KMS-11 (cell line): Measurements from ENCODE around the gene CISD1.
"Not testable (repeated sequence)": the region's sequence is repeated elsewhere in the genome, so short reads cannot be mapped to it uniquely, and the experiment has no call there.

Experiments
- H2AFZ ChIP-seq: fragments of 200-600 bp; sonication (generic); 2 replicates; pipeline ENCODE4 v1.6.1; 2016; ENCODE audit warnings: antibody characterized with exemption, mixed run types, low read depth
- H3K27ac ChIP-seq: fragments of 200-600 bp; sonication (generic); 2 replicates; pipeline ENCODE4 v1.6.1; 2016; ENCODE audit warnings: mild to moderate bottlenecking, mixed run types
- H3K27me3 ChIP-seq: fragments of 200-600 bp; sonication (generic); 2 replicates; pipeline ENCODE4 v1.6.1; 2017; ENCODE audit warnings: mild to moderate bottlenecking, low read depth, mixed run types, moderate library complexity; ENCODE audit not compliant: insufficient read depth
- H3K36me3 ChIP-seq: fragments of 200-600 bp; sonication (generic); 2 replicates; pipeline ENCODE4 v1.6.1; 2017; ENCODE audit warnings: mild to moderate bottlenecking, mixed run types; ENCODE audit not compliant: insufficient read depth
- H3K4me1 ChIP-seq: fragments of 200-600 bp; sonication (generic); 2 replicates; pipeline ENCODE4 v1.6.1; 2016; ENCODE audit warnings: mild to moderate bottlenecking, low read depth, mixed run types; ENCODE audit not compliant: poor library complexity, severe bottlenecking
- H3K4me2 ChIP-seq: fragments of 200-600 bp; sonication (generic); 2 replicates; pipeline ENCODE4 v1.7.0; 2016; ENCODE audit warnings: mild to moderate bottlenecking, mixed run types
- H3K4me3 ChIP-seq: fragments of 200-600 bp; sonication (generic); IDR thresholded peaks from 2 replicates; pipeline ENCODE4 v1.6.1; 2017; ENCODE audit warnings: low read depth, low read length, mixed read lengths; ENCODE audit not compliant: insufficient read depth
- H3K79me2 ChIP-seq: fragments of 200-600 bp; sonication (generic); 2 replicates; pipeline ENCODE4 v1.6.1; 2016; ENCODE audit warnings: low read depth, mixed run types; ENCODE audit not compliant: insufficient read depth
- H3K9ac ChIP-seq: fragments of 200-600 bp; sonication (generic); 2 replicates; pipeline ENCODE4 v1.6.1; 2016; ENCODE audit warnings: mild to moderate bottlenecking, mixed run types
- H4K20me1 ChIP-seq: fragments of 200-600 bp; sonication (generic); 2 replicates; pipeline ENCODE4 v1.6.1; 2016; ENCODE audit warnings: mild to moderate bottlenecking, mixed run types; ENCODE audit not compliant: insufficient read depth
- TF ChIP-seq, protein P1 (sequence below): fragments of 200-600 bp; sonication (generic); conservative IDR thresholded peaks from 2 replicates; pipeline ENCODE4 v1.6.1; 2017; ENCODE audit warnings: low read depth, mild to moderate bottlenecking, antibody characterized with exemption, low read length, moderate library complexity, mixed read lengths

CISD1 gene

DNA sequence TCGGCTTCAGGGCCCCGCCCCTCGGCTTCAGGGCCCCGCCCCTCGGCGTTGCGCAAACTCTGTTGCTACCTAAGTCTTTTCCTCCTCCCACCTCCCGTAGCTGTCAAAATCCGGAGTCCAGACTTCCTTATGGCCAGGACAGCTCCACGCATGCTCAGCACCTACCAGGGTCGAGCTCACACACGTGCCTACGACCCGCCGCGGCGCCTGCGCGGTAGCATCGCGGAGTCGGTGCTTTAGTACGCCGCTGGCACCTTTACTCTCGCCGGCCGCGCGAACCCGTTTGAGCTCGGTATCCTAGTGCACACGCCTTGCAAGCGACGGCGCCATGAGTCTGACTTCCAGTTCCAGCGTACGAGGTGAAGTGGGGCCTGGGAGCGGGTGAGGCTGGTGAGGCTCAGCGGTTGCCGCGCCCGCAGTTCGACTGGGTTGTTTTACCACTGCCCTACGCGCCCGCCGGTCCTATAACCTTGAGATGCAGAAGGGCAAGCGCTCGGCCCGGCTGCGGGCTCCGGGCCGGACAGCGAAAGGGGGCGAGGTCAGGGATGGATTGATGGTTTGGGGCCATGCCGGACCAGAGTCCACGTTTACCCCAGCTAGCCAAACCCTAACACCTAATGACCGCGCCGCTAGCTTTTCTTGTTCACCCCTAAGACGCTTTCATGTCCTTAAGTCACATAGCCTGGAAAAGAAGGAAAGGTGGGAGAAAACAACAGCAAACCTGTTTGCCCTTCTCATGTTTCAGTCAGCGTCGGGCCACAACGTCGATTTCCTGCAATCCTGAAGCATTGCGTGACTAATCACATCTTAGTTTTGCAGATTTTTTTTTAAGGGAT is at the start of gene CISD1:
Gene CISD1, plus strand, starts transcription at position 217 of the 836 bp plus-strand sequence. Its CDS starts 112 bp downstream, at position 329.
- peak within 1 kb of the TSS; percentile 80 for H2AFZ ChIP-seq
- H3K9ac ChIP-seq: peak within 1 kb of the TSS; percentile 85
- peaks cover 29% of the 10 kb centered on the region for H3K4me1 ChIP-seq
- no peak within 1 kb of the TSS for H3K4me3 ChIP-seq
- H4K20me1 ChIP-seq: no peaks in the 10 kb centered on the region
- H3K36me3 ChIP-seq: no peaks in the 10 kb centered on the region
- TF ChIP-seq, protein P1, sequence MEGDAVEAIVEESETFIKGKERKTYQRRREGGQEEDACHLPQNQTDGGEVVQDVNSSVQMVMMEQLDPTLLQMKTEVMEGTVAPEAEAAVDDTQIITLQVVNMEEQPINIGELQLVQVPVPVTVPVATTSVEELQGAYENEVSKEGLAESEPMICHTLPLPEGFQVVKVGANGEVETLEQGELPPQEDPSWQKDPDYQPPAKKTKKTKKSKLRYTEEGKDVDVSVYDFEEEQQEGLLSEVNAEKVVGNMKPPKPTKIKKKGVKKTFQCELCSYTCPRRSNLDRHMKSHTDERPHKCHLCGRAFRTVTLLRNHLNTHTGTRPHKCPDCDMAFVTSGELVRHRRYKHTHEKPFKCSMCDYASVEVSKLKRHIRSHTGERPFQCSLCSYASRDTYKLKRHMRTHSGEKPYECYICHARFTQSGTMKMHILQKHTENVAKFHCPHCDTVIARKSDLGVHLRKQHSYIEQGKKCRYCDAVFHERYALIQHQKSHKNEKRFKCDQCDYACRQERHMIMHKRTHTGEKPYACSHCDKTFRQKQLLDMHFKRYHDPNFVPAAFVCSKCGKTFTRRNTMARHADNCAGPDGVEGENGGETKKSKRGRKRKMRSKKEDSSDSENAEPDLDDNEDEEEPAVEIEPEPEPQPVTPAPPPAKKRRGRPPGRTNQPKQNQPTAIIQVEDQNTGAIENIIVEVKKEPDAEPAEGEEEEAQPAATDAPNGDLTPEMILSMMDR: no peak
- H3K27me3 ChIP-seq: no peaks in the 10 kb centered on the region
- H3K4me2 ChIP-seq: peak within 1 kb of the TSS; percentile 87
- H3K79me2 ChIP-seq: peaks cover 76% of the 10 kb centered on the region
- H3K27ac ChIP-seq: peak within 1 kb of the TSS; percentile 92

DNA sequence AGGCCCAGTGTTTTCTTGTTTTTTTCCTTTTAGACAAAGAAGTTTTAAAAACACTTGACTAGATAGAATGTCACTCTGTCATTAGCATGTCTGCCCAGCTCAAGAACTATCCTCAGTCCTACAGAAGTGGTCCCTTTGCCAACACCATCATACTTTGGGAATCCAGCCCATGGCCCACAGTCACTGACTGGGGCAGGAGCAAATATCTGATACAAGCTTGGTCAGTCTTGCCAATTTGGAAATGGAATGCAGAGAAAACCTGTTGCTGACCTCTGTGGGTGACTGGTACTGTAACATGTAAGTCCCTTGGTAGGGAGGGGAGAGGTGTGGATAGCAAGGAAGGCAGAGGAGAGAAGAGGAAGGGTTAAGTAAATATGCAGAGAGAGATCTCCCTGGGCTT is 49.1 kb upstream of the CISD1 start:
- no peaks in the 10 kb centered on the region for H3K4me1 ChIP-seq
- no peak overlapping the region for H3K4me3 ChIP-seq
- H4K20me1 ChIP-seq: 0 out of 2 replicates have a peak, but pooled peaks cover 2% of the 10 kb centered on the region
- H3K27ac ChIP-seq: no peak overlapping the region
- no peaks in the 10 kb centered on the region for H3K79me2 ChIP-seq
- no peak overlapping the region for H3K9ac ChIP-seq
- H3K36me3 ChIP-seq: no peaks in the 10 kb centered on the region
- no peak overlapping the region for H2AFZ ChIP-seq
- H3K27me3 ChIP-seq: no peaks in the 10 kb centered on the region
- TF ChIP-seq, protein P1: no peak
- no peak overlapping the region for H3K4me2 ChIP-seq

DNA sequence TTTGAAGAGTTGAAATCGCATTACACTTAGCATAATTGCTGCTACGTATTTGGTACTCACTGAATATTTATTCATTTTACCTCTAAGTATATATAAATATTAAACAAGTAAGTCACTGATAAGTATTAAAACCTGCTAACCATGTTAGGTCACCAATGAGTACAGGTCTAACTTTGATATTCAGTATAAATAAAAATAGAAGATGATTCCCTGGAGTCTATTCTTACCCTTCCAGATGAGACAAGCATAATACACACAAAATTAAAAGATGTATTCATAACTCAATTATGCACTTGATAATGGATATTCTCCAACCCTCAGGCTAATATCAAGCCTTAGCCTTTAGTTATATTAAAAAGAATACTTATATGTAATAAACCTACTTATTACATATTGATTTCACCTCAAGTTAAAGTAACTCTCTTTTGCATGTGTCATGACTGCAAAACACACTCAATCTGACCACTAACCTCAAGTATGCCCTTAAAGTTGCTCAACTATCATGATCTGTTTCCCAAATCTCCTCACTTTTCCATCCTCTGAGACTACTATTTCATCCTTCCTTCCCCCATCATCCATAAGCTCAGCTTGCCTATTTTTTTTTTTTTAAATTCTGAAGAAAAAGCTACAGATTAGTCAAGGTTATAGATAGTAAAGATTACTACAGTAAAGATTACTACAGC is 48.1 kb upstream of the CISD1 start:
- H4K20me1 ChIP-seq: 0 out of 2 replicates have a peak, but pooled peaks cover 2% of the 10 kb centered on the region
- TF ChIP-seq, protein P1: no peak
- H3K36me3 ChIP-seq: no peaks in the 10 kb centered on the region
- no peak overlapping the region for H3K4me2 ChIP-seq
- no peak overlapping the region for H3K27ac ChIP-seq
- H3K4me1 ChIP-seq: no peaks in the 10 kb centered on the region
- H3K27me3 ChIP-seq: no peaks in the 10 kb centered on the region
- no peak overlapping the region for H2AFZ ChIP-seq
- no peak overlapping the region for H3K9ac ChIP-seq
- no peak overlapping the region for H3K4me3 ChIP-seq
- H3K79me2 ChIP-seq: no peaks in the 10 kb centered on the region

DNA sequence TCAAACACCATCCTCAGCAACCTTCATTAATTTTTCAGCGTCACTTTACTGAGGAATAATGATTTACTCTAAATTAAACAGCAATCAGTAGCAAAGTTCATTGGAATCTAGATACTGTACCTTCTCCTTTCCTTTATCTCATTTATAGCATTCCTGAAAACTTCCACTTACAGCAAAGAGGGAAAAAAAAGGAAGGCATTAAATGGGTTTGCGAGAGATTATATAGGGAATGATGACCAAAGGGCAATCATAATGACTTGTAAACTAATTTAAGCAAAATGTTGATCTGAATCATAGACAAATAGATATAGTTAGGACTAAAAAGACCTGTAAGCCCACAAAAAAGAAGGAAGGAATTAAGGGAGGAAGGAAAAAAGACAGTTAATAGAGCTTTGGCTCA is 43.3 kb upstream of the CISD1 start:
- Histone ChIP-seq H4K20me1 (0 out of 2 replicates have a peak, but pooled peaks cover 2% of the 10 kb centered on the region), H3K79me2 (no peaks in the 10 kb centered on the region), H3K4me3 (no peak overlapping the region), H3K4me1 (no peaks in the 10 kb centered on the region), H3K27ac (no peak overlapping the region), H3K27me3 (no peaks in the 10 kb centered on the region), H2AFZ (no peak overlapping the region), H3K4me2 (no peak overlapping the region), H3K9ac (no peak overlapping the region), H3K36me3 (no peaks in the 10 kb centered on the region)
- TF ChIP-seq, protein P1: no peak

DNA sequence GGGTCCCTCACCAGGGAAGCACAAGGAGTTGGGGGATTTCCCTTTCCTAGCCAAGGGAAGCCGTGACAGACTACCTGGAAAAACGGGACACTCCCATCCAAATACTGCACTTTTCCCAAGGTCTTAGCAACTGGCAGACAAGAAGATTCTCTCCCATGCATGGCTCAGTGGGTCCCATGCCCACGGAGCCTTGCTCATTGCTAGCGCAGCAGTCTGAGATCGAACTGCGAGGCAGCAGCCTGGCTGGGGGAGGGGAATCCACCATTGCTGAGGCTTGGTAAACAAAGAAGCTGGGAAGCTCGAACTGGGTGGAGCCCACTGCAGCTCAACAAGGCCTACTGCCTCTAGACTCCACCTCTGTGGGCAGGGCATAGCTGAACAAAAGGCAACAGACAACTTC is 39.1 kb upstream of the CISD1 start:
- not testable (repeated sequence) for H3K4me3 ChIP-seq, H3K27me3 ChIP-seq, H3K79me2 ChIP-seq, H3K4me1 ChIP-seq, H3K9ac ChIP-seq, H3K36me3 ChIP-seq, H3K27ac ChIP-seq, H3K4me2 ChIP-seq, H4K20me1 ChIP-seq, H2AFZ ChIP-seq
